ENCODE measurements around the gene PRAMEF27. TPM values are rescaled to one million over a fixed set of nuclear protein-coding genes. Genes with fewer than 3 reads are reported as not detected.
"Not testable (repeated sequence)": the region's sequence is repeated elsewhere in the genome, so short reads cannot be mapped to it uniquely, and the experiment has no call there.

The PRAMEF27 gene
- total and polyA plus RNA-seq, 2 of the 8 experiments (the other 6 are each of a cell fraction or from before 2014, with no cell fraction given), result not detected

DNA sequence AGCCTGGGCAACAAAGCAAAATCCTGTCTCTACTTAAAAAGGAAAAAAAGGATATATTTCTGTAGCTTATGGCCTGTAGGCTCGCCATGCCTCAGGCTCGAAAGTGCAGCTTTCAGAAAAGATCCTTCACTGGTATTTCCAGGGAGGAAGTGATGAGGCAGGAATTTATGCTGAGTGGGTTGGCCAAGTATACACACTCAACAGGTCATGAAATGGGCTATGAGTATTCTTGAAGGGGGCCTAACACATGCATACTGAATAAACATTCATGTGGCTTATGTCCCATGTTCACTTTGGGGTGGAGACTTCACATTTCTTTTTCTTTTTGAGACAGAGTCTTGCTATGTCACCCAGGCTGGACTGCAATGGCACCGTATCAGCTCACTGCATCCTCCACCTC, 47.0 kb downstream of the PRAMEF27 start:
- H3K23ac ChIP-seq (ENCODE audit: insufficient read length); H2BK120ac ChIP-seq (replicated peaks; ENCODE audit: low read depth, low read length); H3K79me1 ChIP-seq (ENCODE audit: low read depth, low read length); POLR2A ChIA-PET (ENCODE audit: partially characterized antibody); H2BK12ac ChIP-seq (ENCODE audit: low read depth, low read length); H2BK15ac ChIP-seq (ENCODE audit: low read length); H4K20me1 ChIP-seq (replicated peaks in 1 of 2; ENCODE audit: control insufficient read depth in 1 of 2, insufficient read depth in 2 of 2, low read length in 2 of 2); H4K8ac ChIP-seq (ENCODE audit: extremely low read depth, insufficient read depth, low read length); H3K4me2 ChIP-seq (ENCODE audit: insufficient read depth in 1 of 2, low read depth in 2 of 2, low read length in 2 of 2); H2BK5ac ChIP-seq (ENCODE audit: low read depth, low read length); H4K5ac ChIP-seq (ENCODE audit: insufficient read length, low read depth, low read length); H4K91ac ChIP-seq (replicated peaks; ENCODE audit: insufficient read length, low read length); H2BK20ac ChIP-seq (ENCODE audit: low read length); H3K9ac ChIP-seq (replicated peaks in 1 of 4; ENCODE audit: extremely low read depth in 1 of 4, low read depth in 3 of 4, low read length in 3 of 4); H3K56ac ChIP-seq (replicated peaks; ENCODE audit: insufficient read length, low read depth, low read length); H2AFZ ChIP-seq (ENCODE audit: low read length); H3K18ac ChIP-seq (ENCODE audit: extremely low read depth, low read length); H3K36me3 ChIP-seq (ENCODE audit: control insufficient read depth in 2 of 4, insufficient read depth in 4 of 4, low read length in 3 of 4); H3K4ac ChIP-seq (replicated peaks; ENCODE audit: insufficient read length, low read depth, low read length); H3K79me2 ChIP-seq (ENCODE audit: control insufficient read depth in 1 of 2, insufficient read depth in 2 of 2, low read length in 2 of 2); H3K27me3 ChIP-seq (replicated peaks in 1 of 4; ENCODE audit: control insufficient read depth in 3 of 4, extremely low read depth in 1 of 4, insufficient read depth in 3 of 4, low read length in 3 of 4); H3K23me2 ChIP-seq (ENCODE audit: low read depth, low read length); H3K14ac ChIP-seq (ENCODE audit: insufficient read length); H3K9me3 ChIP-seq (ENCODE audit: insufficient read depth in 2 of 2, low read depth in 1 of 2, low read length in 1 of 2); H2AK5ac ChIP-seq (ENCODE audit: low read depth, low read length); H3K27ac ChIP-seq (ENCODE audit: low read depth, low read length); H3K4me3 ChIP-seq (ENCODE audit: extremely low read depth in 1 of 4, insufficient read depth in 2 of 4, low read depth in 3 of 4, low read length in 4 of 4); H3K4me1 ChIP-seq (replicated peaks in 1 of 4; ENCODE audit: control insufficient read depth in 3 of 4, insufficient read depth in 4 of 4, low read length in 3 of 4); DNase-seq (ENCODE audit: low read depth in 1 of 2, low spot score in 2 of 2); FAIRE-seq; CTCF ChIA-PET (ENCODE audit: partially characterized antibody): not testable (repeated sequence)
- no CpG with 5 or more reads among the region's 3 CpGs for WGBS, 2 experiments (ENCODE audit: extremely low coverage in 1 of 2, insufficient coverage in 1 of 2, insufficient read length in 1 of 2, insufficient replicate concordance in 2 of 2, low coverage in 1 of 2, low lambda C conversion rate in 2 of 2, missing lambda C conversion rate in 1 of 2)

DNA sequence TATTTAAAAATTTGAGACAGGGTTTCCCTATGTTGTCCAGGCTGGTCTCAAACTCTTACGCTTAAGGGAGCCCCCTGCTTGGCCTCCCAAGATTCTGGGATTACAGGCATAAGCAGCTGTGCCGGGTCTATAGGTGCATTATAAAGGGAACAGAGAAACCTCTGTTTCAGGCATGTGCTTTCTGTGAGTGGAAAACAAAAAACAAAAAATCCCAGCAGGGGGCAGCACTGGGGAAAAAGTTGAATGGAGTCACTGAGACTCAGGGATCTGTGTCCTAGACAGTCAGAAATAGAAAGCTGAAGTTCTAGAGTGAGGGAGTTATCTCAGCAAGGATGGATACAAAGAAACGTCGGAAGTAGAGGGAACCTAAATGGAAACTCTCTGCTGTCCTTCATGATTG, 50.6 kb downstream of the PRAMEF27 start:
- H3K14ac ChIP-seq (ENCODE audit: insufficient read length); DNase-seq (ENCODE audit: low read depth in 1 of 2, low spot score in 2 of 2); H3K4ac ChIP-seq (replicated peaks; ENCODE audit: insufficient read length, low read depth, low read length); H2AK5ac ChIP-seq (ENCODE audit: low read depth, low read length); H3K36me3 ChIP-seq (ENCODE audit: control insufficient read depth in 2 of 4, insufficient read depth in 4 of 4, low read length in 3 of 4); FAIRE-seq; H3K27me3 ChIP-seq (replicated peaks in 1 of 4; ENCODE audit: control insufficient read depth in 3 of 4, extremely low read depth in 1 of 4, insufficient read depth in 3 of 4, low read length in 3 of 4); H2AFZ ChIP-seq (ENCODE audit: low read length); H3K27ac ChIP-seq (ENCODE audit: low read depth, low read length); H2BK12ac ChIP-seq (ENCODE audit: low read depth, low read length); H3K9me3 ChIP-seq (ENCODE audit: insufficient read depth in 2 of 2, low read depth in 1 of 2, low read length in 1 of 2); H2BK5ac ChIP-seq (ENCODE audit: low read depth, low read length); H3K23me2 ChIP-seq (ENCODE audit: low read depth, low read length); H3K56ac ChIP-seq (replicated peaks; ENCODE audit: insufficient read length, low read depth, low read length); H3K79me1 ChIP-seq (ENCODE audit: low read depth, low read length); H2BK20ac ChIP-seq (ENCODE audit: low read length); H3K79me2 ChIP-seq (ENCODE audit: control insufficient read depth in 1 of 2, insufficient read depth in 2 of 2, low read length in 2 of 2); H3K4me1 ChIP-seq (replicated peaks in 1 of 4; ENCODE audit: control insufficient read depth in 3 of 4, insufficient read depth in 4 of 4, low read length in 3 of 4); CTCF ChIA-PET (ENCODE audit: partially characterized antibody); H3K18ac ChIP-seq (ENCODE audit: extremely low read depth, low read length); H3K9ac ChIP-seq (replicated peaks in 1 of 4; ENCODE audit: extremely low read depth in 1 of 4, low read depth in 3 of 4, low read length in 3 of 4); H4K91ac ChIP-seq (replicated peaks; ENCODE audit: insufficient read length, low read length); H3K23ac ChIP-seq (ENCODE audit: insufficient read length); H2BK15ac ChIP-seq (ENCODE audit: low read length); POLR2A ChIA-PET (ENCODE audit: partially characterized antibody); H4K20me1 ChIP-seq (replicated peaks in 1 of 2; ENCODE audit: control insufficient read depth in 1 of 2, insufficient read depth in 2 of 2, low read length in 2 of 2); H3K4me3 ChIP-seq (ENCODE audit: extremely low read depth in 1 of 4, insufficient read depth in 2 of 4, low read depth in 3 of 4, low read length in 4 of 4); H2BK120ac ChIP-seq (replicated peaks; ENCODE audit: low read depth, low read length); H4K8ac ChIP-seq (ENCODE audit: extremely low read depth, insufficient read depth, low read length); H4K5ac ChIP-seq (ENCODE audit: insufficient read length, low read depth, low read length); H3K4me2 ChIP-seq (ENCODE audit: insufficient read depth in 1 of 2, low read depth in 2 of 2, low read length in 2 of 2): not testable (repeated sequence)
- WGBS, 2 experiments (ENCODE audit: extremely low coverage in 1 of 2, insufficient coverage in 1 of 2, insufficient read length in 1 of 2, insufficient replicate concordance in 2 of 2, low coverage in 1 of 2, low lambda C conversion rate in 2 of 2, missing lambda C conversion rate in 1 of 2), result no CpG with 5 or more reads among the region's 4 CpGs
